Measurements from ENCODE around the gene TRIM75. TPM values are rescaled to one million over a fixed set of nuclear protein-coding genes. Genes with fewer than 3 reads are reported as not detected.

The TRIM75 gene
- total and polyA plus RNA-seq, 2 experiments from 2014 or later, result not detected

DNA sequence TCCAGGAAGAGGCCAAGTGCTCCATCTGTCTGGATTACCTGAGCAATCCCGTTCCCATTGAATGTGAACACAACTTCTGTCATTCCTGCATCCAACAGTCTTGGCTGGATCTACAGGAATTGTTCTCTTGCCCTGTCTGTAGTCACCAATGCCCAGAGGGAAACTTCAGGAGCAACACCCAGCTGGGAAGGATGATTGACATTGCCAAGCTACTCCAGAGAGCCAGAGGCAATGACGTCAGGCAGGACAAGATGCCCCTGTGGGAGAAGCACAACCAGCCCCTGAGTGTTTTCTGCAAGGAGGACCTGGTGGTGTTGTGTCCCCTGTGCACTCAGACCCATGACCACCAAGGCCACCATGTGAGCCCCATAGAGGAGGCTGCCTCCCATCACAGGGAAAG lies 43.2 kb upstream of the TRIM75 start (continued):
- TF ChIP-seq, protein P1, sequence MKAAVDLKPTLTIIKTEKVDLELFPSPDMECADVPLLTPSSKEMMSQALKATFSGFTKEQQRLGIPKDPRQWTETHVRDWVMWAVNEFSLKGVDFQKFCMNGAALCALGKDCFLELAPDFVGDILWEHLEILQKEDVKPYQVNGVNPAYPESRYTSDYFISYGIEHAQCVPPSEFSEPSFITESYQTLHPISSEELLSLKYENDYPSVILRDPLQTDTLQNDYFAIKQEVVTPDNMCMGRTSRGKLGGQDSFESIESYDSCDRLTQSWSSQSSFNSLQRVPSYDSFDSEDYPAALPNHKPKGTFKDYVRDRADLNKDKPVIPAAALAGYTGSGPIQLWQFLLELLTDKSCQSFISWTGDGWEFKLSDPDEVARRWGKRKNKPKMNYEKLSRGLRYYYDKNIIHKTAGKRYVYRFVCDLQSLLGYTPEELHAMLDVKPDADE (IDR thresholded peaks at IDR 0.05), result no peak
- no peak for TF ChIP-seq STAT1 (IDR thresholded peaks at IDR 0.05; ENCODE audit: unreplicated experiment)

DNA sequence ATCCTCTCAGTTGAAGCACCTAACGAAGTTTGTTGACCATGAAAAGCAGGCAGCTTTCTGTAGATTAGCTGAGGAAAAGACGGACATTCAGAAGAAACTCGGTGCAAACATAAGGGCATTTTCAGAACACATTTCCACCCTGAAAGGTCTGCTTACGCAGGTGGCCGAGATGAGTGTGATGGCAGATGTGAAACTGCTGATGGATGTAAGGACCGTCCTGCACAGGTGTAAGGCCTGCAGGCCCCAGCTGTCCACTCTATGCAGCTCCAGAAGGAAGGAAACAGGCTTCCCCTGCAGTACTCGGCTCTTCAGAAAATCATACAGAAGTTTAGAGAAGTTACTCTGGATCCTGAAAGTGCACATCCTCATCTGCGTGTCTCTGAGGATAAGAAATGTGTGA lies 42.7 kb upstream of the TRIM75 start:
- no peaks in the 10 kb centered on the region for H3K9me2 ChIP-seq (ENCODE audit: insufficient read depth)
- no peaks in the 10 kb centered on the region for H3K27me3 ChIP-seq (ENCODE audit: insufficient read depth)
- H3K4me3 Mint-ChIP-seq, result no peak overlapping the region
- H3K27ac Mint-ChIP-seq, result no peak overlapping the region
- no peaks in the 10 kb centered on the region for H3K36me3 ChIP-seq (ENCODE audit: insufficient read depth)
- H3K4me2 ChIP-seq, result no peak overlapping the region
- no peak overlapping the region for H2AFZ ChIP-seq
- no peak overlapping the region for H3K4me3 ChIP-seq
- no peak for TF ChIP-seq ZNF331 (CRISPR knock-in tag; IDR thresholded peaks at IDR 0.05; ENCODE audit: low read depth)
- no peak for TF ChIP-seq EZH2 (IDR thresholded peaks at IDR 0.05; ENCODE audit: low read depth, unreplicated experiment)
- no peak for TF ChIP-seq ZNF114 (CRISPR knock-in tag; IDR thresholded peaks at IDR 0.05)
- no peak for TF ChIP-seq CREB1 (CRISPR knock-in tag; IDR thresholded peaks at IDR 0.05; ENCODE audit: low read depth)
- no peak for TF ChIP-seq EZH2phosphoT487 (IDR thresholded peaks at IDR 0.05; ENCODE audit: unreplicated experiment)
- no peak for TF ChIP-seq STAT1 (IDR thresholded peaks at IDR 0.05; ENCODE audit: unreplicated experiment)
- H3K79me2 ChIP-seq (replicated peaks; ENCODE audit: insufficient read depth), result no peaks in the 10 kb centered on the region
- no peaks in the 10 kb centered on the region for H3K9me3 Mint-ChIP-seq
- no peaks in the 10 kb centered on the region for H4K20me1 ChIP-seq (replicated peaks; ENCODE audit: insufficient read depth)
- no peaks in the 10 kb centered on the region for H3F3A ChIP-seq (replicated peaks; ENCODE audit: low read depth)
- peaks cover 4% of the 10 kb centered on the region; the same call in 1 of the 3 replicates for H3K4me1 Mint-ChIP-seq
- H3K27ac ChIP-seq (ENCODE audit: low read depth), result no peak overlapping the region
- H3K4me1 ChIP-seq (ENCODE audit: insufficient read depth), result no peaks in the 10 kb centered on the region
- DNase-seq (ENCODE audit: low spot score), result no peak
- H3K36me3 Mint-ChIP-seq (ENCODE audit: low read depth), result no peaks in the 10 kb centered on the region
- ATAC-seq, result no peak
- peaks cover 8% of the 10 kb centered on the region for H3K27me3 Mint-ChIP-seq (ENCODE audit: insufficient read depth, low read depth, poor library complexity)

DNA sequence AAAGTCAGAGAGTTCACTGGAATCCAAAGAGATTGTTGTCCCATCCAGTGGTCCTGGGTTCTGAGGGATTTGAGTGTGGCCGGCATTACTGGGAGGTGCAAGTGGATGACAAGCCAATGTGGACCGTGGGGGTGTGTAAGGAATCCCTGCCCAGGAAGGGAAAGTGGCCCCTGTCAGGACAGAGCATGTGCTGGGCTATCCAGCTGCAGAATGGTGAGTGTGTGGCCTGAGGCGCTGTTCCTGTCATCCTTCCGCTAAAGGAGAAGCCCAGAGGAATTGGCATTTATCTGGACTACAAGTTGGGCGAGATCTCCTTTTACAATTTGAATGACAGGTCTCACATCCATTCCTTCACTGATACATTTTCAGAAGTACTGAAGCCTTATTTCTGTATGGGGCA lies 42.3 kb upstream of the TRIM75 start:
- Histone ChIP-seq H4K20me1 (replicated peaks; ENCODE audit: insufficient read depth) (no peaks in the 10 kb centered on the region), H3F3A (replicated peaks; ENCODE audit: low read depth) (no peaks in the 10 kb centered on the region), H3K27ac (ENCODE audit: low read depth) (no peak overlapping the region), H3K4me1 (ENCODE audit: insufficient read depth) (no peaks in the 10 kb centered on the region), H3K9me2 (ENCODE audit: insufficient read depth) (no peaks in the 10 kb centered on the region), H3K4me2 (no peak overlapping the region), H2AFZ (no peak overlapping the region), H3K27me3 (ENCODE audit: insufficient read depth) (no peaks in the 10 kb centered on the region), H3K36me3 (ENCODE audit: insufficient read depth) (no peaks in the 10 kb centered on the region), H3K4me3 (no peak overlapping the region), H3K79me2 (replicated peaks; ENCODE audit: insufficient read depth) (no peaks in the 10 kb centered on the region)
- H3K27me3 Mint-ChIP-seq (ENCODE audit: insufficient read depth, low read depth, poor library complexity), result peaks cover 8% of the 10 kb centered on the region
- H3K36me3 Mint-ChIP-seq (ENCODE audit: low read depth), result no peaks in the 10 kb centered on the region
- no peak overlapping the region for H3K4me3 Mint-ChIP-seq
- DNase-seq (ENCODE audit: low spot score), result no peak
- no peak for ATAC-seq
- H3K9me3 Mint-ChIP-seq, result no peaks in the 10 kb centered on the region
- peaks cover under 1% of the 10 kb centered on the region; the same call in 1 of the 3 replicates for H3K4me1 Mint-ChIP-seq
- no peak overlapping the region for H3K27ac Mint-ChIP-seq
- TF ChIP-seq, protein P2, sequence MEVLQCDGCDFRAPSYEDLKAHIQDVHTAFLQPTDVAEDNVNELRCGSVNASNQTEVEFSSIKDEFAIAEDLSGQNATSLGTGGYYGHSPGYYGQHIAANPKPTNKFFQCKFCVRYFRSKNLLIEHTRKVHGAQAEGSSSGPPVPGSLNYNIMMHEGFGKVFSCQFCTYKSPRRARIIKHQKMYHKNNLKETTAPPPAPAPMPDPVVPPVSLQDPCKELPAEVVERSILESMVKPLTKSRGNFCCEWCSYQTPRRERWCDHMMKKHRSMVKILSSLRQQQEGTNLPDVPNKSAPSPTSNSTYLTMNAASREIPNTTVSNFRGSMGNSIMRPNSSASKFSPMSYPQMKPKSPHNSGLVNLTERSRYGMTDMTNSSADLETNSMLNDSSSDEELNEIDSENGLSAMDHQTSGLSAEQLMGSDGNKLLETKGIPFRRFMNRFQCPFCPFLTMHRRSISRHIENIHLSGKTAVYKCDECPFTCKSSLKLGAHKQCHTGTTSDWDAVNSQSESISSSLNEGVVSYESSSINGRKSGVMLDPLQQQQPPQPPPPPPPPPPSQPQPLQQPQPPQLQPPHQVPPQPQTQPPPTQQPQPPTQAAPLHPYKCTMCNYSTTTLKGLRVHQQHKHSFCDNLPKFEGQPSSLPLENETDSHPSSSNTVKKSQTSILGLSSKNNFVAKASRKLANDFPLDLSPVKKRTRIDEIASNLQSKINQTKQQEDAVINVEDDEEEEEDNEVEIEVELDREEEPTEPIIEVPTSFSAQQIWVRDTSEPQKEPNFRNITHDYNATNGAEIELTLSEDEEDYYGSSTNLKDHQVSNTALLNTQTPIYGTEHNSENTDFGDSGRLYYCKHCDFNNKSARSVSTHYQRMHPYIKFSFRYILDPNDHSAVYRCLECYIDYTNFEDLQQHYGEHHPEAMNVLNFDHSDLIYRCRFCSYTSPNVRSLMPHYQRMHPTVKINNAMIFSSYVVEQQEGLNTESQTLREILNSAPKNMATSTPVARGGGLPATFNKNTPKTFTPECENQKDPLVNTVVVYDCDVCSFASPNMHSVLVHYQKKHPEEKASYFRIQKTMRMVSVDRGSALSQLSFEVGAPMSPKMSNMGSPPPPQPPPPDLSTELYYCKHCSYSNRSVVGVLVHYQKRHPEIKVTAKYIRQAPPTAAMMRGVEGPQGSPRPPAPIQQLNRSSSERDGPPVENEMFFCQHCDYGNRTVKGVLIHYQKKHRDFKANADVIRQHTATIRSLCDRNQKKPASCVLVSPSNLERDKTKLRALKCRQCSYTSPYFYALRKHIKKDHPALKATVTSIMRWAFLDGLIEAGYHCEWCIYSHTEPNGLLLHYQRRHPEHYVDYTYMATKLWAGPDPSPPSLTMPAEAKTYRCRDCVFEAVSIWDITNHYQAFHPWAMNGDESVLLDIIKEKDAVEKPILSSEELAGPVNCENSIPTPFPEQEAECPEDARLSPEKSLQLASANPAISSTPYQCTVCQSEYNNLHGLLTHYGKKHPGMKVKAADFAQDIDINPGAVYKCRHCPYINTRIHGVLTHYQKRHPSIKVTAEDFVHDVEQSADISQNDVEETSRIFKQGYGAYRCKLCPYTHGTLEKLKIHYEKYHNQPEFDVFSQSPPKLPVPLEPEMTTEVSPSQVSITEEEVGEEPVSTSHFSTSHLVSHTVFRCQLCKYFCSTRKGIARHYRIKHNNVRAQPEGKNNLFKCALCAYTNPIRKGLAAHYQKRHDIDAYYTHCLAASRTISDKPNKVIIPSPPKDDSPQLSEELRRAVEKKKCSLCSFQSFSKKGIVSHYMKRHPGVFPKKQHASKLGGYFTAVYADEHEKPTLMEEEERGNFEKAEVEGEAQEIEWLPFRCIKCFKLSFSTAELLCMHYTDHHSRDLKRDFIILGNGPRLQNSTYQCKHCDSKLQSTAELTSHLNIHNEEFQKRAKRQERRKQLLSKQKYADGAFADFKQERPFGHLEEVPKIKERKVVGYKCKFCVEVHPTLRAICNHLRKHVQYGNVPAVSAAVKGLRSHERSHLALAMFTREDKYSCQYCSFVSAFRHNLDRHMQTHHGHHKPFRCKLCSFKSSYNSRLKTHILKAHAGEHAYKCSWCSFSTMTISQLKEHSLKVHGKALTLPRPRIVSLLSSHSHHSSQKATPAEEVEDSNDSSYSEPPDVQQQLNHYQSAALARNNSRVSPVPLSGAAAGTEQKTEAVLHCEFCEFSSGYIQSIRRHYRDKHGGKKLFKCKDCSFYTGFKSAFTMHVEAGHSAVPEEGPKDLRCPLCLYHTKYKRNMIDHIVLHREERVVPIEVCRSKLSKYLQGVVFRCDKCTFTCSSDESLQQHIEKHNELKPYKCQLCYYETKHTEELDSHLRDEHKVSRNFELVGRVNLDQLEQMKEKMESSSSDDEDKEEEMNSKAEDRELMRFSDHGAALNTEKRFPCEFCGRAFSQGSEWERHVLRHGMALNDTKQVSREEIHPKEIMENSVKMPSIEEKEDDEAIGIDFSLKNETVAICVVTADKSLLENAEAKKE (CRISPR knock-in tag; IDR thresholded peaks at IDR 0.05), result no peak
- TF ChIP-seq, protein P1 (IDR thresholded peaks at IDR 0.05), result no peak
- TF ChIP-seq ZNF331 (CRISPR knock-in tag; IDR thresholded peaks at IDR 0.05; ENCODE audit: low read depth), result no peak
- TF ChIP-seq POLR2AphosphoS5 (IDR thresholded peaks at IDR 0.05; ENCODE audit: low read depth), result no peak
- TF ChIP-seq ZNF114 (CRISPR knock-in tag; IDR thresholded peaks at IDR 0.05), result no peak
- TF ChIP-seq EZH2 (IDR thresholded peaks at IDR 0.05; ENCODE audit: low read depth, unreplicated experiment), result no peak
- no peak for TF ChIP-seq JUNB (IDR thresholded peaks at IDR 0.05; ENCODE audit: unreplicated experiment)
- no peak for TF ChIP-seq STAT1 (IDR thresholded peaks at IDR 0.05; ENCODE audit: unreplicated experiment)

Measured in GM23338 (cell line).